GM21723 (cell line): ENCODE data around the gene SLC37A1.
"Not testable (repeated sequence)": the region's sequence is repeated elsewhere in the genome, so short reads cannot be mapped to it uniquely, and the experiment has no call there.

Experiments
- ATAC-seq: cut with Tn5 transposase; IDR thresholded peaks from one replicate; pipeline ENCODE4 v1.9.1; 2021; ENCODE audit warnings: mild to moderate bottlenecking, moderate library complexity; ENCODE audit not compliant: unreplicated experiment

The SLC37A1 gene

GRCh38 chr21:42513151-42513984 is at the start of gene SLC37A1:
Gene SLC37A1 (plus strand): TSS chr21:42513852. CDS start chr21:42518455, 4,603 bp downstream.
- peak; percentile 53 for ATAC-seq

GRCh38 chr21:42463861-42464515 is 49.7 kb upstream of the SLC37A1 start:
- ATAC-seq: no peak

- ATAC-seq: no peak
Observed at GRCh38 chr21:42465008-42465802, 48.4 kb upstream of the SLC37A1 start.

- ATAC-seq: no peak
Observed at GRCh38 chr21:42465803-42466127, 47.9 kb upstream of the SLC37A1 start.

- no peak for ATAC-seq
Observed at GRCh38 chr21:42466700-42467099, 47.0 kb upstream of the SLC37A1 start.

GRCh38 chr21:42467140-42467983 is 46.3 kb upstream of the SLC37A1 start:
- no peak for ATAC-seq

GRCh38 chr21:42468491-42469131 is 45.0 kb upstream of the SLC37A1 start:
- no peak for ATAC-seq

GRCh38 chr21:42469272-42469671 is 44.4 kb upstream of the SLC37A1 start:
- ATAC-seq: peak; percentile 61

- ATAC-seq: not testable (repeated sequence)
Observed at GRCh38 chr21:42469726-42470125, 43.9 kb upstream of the SLC37A1 start.

- ATAC-seq: no peak
Observed at GRCh38 chr21:42471206-42471605, 42.4 kb upstream of the SLC37A1 start.

GRCh38 chr21:42471716-42472330 is 41.8 kb upstream of the SLC37A1 start:
- ATAC-seq: no peak

- no peak for ATAC-seq
Observed at GRCh38 chr21:42472521-42472920, 41.1 kb upstream of the SLC37A1 start.

- no peak for ATAC-seq
Observed at GRCh38 chr21:42473498-42474042, 40.1 kb upstream of the SLC37A1 start.

GRCh38 chr21:42474043-42474831 is 39.4 kb upstream of the SLC37A1 start:
- peak; percentile 59 for ATAC-seq

GRCh38 chr21:42475036-42475435 is 38.6 kb upstream of the SLC37A1 start:
- ATAC-seq: no peak

- ATAC-seq: no peak
Observed at GRCh38 chr21:42475526-42476387, 37.9 kb upstream of the SLC37A1 start.

GRCh38 chr21:42476388-42477331 is 37.0 kb upstream of the SLC37A1 start:
- ATAC-seq: no peak
